HG03442 (cell line): ENCODE measurements around the gene COL5A1.

Experiments
- ATAC-seq: cut with Tn5 transposase; IDR thresholded peaks from one replicate; pipeline ENCODE4 v1.9.1; 2021; ENCODE audit warnings: mild to moderate bottlenecking, moderate library complexity; ENCODE audit not compliant: unreplicated experiment

COL5A1 gene

GRCh38 chr9:134779640-134780039 lies 138.0 kb downstream of the COL5A1 start:
- ATAC-seq = no peak

GRCh38 chr9:134781591-134782302 lies 140.1 kb downstream of the COL5A1 start:
- ATAC-seq = no peak

- ATAC-seq = no peak
Measured at GRCh38 chr9:134782921-134783698, 141.5 kb downstream of the COL5A1 start.

- no peak for ATAC-seq
Measured at GRCh38 chr9:134783699-134784039, 142.1 kb downstream of the COL5A1 start.

GRCh38 chr9:134784577-134785305 lies 143.1 kb downstream of the COL5A1 start:
- ATAC-seq = no peak

GRCh38 chr9:134785325-134786108 lies 143.9 kb downstream of the COL5A1 start:
- ATAC-seq = no peak

GRCh38 chr9:134787601-134788531 lies 146.3 kb downstream of the COL5A1 start:
- no peak for ATAC-seq

GRCh38 chr9:134789168-134789567 lies 147.6 kb downstream of the COL5A1 start:
- ATAC-seq = no peak

GRCh38 chr9:134791009-134791408 lies 149.4 kb downstream of the COL5A1 start:
- no peak for ATAC-seq

GRCh38 chr9:134792627-134793026 lies 151.0 kb downstream of the COL5A1 start:
- ATAC-seq = no peak

- no peak for ATAC-seq
Measured at GRCh38 chr9:134793288-134794188, 151.9 kb downstream of the COL5A1 start.

GRCh38 chr9:134794663-134795370 lies 153.2 kb downstream of the COL5A1 start:
- ATAC-seq = no peak

- ATAC-seq = no peak
Measured at GRCh38 chr9:134795446-134795845, 153.8 kb downstream of the COL5A1 start.

GRCh38 chr9:134796882-134797281 lies 155.3 kb downstream of the COL5A1 start:
- ATAC-seq = no peak

- ATAC-seq = no peak
Measured at GRCh38 chr9:134800791-134801339, 159.3 kb downstream of the COL5A1 start.

- no peak for ATAC-seq
Measured at GRCh38 chr9:134802216-134802795, 160.7 kb downstream of the COL5A1 start.

- ATAC-seq = no peak
Measured at GRCh38 chr9:134804871-134805270, 163.3 kb downstream of the COL5A1 start.
